Left ventricle myocardium inferior (tissue), 1 donor: ENCODE data around the gene KIRREL3. TPM values are rescaled to one million over a fixed set of nuclear protein-coding genes. Genes with fewer than 3 reads are reported as not detected.

ENCODE experiments used
- DNase-seq: peaks from one replicate; pipeline ENCODE4 v3.0.0-alpha.2; 2020
- H3K27ac ChIP-seq: fragments of 200-600 bp; replicated peaks from 2 replicates; pipeline ENCODE4 v1.8.0; 2021
- H3K27me3 ChIP-seq: fragments of 200-600 bp; 2 replicates; pipeline ENCODE4 v1.8.0; 2021; ENCODE audit warnings: low read depth
- H3K36me3 ChIP-seq: fragments of 200-600 bp; 2 replicates; pipeline ENCODE4 v1.8.0; 2021
- H3K4me1 ChIP-seq: fragments of 200-600 bp; 2 replicates; pipeline ENCODE4 v1.8.0; 2021
- H3K4me3 ChIP-seq: fragments of 200-600 bp; 2 replicates; pipeline ENCODE4 v1.8.0; 2021; ENCODE audit warnings: mild to moderate bottlenecking, moderate library complexity
- H3K9me3 ChIP-seq: fragments of 200-600 bp; replicated peaks from 2 replicates; pipeline ENCODE4 v1.8.0; 2021
- intact Hi-C: fragments of 100-400 bp; cut with micrococcal nuclease; formaldehyde crosslinking; loops from one replicate; pipeline ENCODE4 v1.11.0; 2022
- total RNA-seq: library from RNA; stranded (reverse); fragmentation: NEBNext Ultra II Directional; extraction: Animal tissue kit (Norgen Biotek cat#: 25700); gene quantifications from one replicate; pipeline ENCODE4 v1.2.1, GENCODE V29; 2021
- TF ChIP-seq, protein P1 (sequence below): fragments of 200-600 bp; IDR thresholded peaks from 2 replicates; pipeline ENCODE4 v1.8.0; 2021; ENCODE audit warnings: antibody characterized with exemption, mild to moderate bottlenecking, borderline replicate concordance
- donor health status: DM: no; HTN: yes; CAD: no; lungs with severe emphysema.

KIRREL3 gene
- total RNA-seq, 1 donor from 2014 or later: 0.74 TPM

DNA sequence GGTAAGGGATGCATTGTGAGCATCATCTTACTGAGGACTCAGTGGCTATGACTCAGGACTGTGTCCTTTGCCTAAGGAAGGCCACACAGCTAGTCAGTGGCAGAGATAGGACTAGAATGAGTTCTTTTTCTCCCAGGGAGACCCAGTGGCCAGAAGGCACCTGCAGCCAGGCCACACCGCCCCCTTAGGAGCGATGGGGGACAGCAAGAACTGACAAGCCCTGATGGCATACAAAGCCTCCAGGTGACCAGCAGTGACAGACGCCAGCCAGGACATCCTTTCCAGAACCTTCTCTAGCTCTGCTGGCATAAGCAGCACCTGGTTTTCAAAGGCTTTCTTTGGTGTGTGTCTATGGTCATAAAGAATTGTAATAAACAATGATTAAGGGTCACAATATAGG is 405.0 kb downstream of the KIRREL3 start:
- intact Hi-C loops: no loop called here
- H3K27ac ChIP-seq: no peak overlapping the region
- H3K4me1 ChIP-seq: no peaks in the 10 kb centered on the region
- DNase-seq: no peak
- no peak overlapping the region for H3K4me3 ChIP-seq
- TF ChIP-seq, protein P1, sequence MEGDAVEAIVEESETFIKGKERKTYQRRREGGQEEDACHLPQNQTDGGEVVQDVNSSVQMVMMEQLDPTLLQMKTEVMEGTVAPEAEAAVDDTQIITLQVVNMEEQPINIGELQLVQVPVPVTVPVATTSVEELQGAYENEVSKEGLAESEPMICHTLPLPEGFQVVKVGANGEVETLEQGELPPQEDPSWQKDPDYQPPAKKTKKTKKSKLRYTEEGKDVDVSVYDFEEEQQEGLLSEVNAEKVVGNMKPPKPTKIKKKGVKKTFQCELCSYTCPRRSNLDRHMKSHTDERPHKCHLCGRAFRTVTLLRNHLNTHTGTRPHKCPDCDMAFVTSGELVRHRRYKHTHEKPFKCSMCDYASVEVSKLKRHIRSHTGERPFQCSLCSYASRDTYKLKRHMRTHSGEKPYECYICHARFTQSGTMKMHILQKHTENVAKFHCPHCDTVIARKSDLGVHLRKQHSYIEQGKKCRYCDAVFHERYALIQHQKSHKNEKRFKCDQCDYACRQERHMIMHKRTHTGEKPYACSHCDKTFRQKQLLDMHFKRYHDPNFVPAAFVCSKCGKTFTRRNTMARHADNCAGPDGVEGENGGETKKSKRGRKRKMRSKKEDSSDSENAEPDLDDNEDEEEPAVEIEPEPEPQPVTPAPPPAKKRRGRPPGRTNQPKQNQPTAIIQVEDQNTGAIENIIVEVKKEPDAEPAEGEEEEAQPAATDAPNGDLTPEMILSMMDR: no peak
- no peaks in the 10 kb centered on the region for H3K36me3 ChIP-seq
- H3K9me3 ChIP-seq: peaks cover 6% of the 10 kb centered on the region
- H3K27me3 ChIP-seq: peaks cover 86% of the 10 kb centered on the region

DNA sequence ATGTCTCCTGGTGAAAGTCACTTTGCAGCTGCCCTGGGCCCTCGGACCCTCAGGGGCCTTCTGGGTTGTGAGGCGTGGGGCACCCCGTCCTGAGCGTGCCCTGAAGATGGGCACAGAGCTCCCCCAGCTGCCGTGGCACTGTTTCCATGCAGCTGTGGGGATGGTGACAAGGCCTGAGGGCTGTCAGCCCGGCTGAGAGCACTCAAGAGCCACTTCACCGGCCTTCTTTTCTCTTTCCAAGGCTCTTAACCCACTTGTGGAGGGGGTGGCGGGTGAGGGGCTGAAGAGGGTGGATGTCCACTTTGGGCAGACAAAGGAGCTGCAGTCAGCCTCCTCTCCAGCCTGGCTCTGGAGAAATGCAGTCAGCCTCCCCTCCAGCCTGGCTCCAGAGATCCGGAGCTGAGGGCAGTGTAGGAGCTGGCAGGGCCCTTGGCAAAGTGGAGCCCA is 405.6 kb downstream of the KIRREL3 start:
- Histone ChIP-seq H3K4me1 (no peaks in the 10 kb centered on the region), H3K9me3 (peaks cover 6% of the 10 kb centered on the region), H3K27me3 (peaks cover 86% of the 10 kb centered on the region), H3K4me3 (no peak overlapping the region), H3K36me3 (no peaks in the 10 kb centered on the region), H3K27ac (no peak overlapping the region)
- DNase-seq: no peak
- intact Hi-C loops: no loop called here
- TF ChIP-seq, protein P1: no peak

DNA sequence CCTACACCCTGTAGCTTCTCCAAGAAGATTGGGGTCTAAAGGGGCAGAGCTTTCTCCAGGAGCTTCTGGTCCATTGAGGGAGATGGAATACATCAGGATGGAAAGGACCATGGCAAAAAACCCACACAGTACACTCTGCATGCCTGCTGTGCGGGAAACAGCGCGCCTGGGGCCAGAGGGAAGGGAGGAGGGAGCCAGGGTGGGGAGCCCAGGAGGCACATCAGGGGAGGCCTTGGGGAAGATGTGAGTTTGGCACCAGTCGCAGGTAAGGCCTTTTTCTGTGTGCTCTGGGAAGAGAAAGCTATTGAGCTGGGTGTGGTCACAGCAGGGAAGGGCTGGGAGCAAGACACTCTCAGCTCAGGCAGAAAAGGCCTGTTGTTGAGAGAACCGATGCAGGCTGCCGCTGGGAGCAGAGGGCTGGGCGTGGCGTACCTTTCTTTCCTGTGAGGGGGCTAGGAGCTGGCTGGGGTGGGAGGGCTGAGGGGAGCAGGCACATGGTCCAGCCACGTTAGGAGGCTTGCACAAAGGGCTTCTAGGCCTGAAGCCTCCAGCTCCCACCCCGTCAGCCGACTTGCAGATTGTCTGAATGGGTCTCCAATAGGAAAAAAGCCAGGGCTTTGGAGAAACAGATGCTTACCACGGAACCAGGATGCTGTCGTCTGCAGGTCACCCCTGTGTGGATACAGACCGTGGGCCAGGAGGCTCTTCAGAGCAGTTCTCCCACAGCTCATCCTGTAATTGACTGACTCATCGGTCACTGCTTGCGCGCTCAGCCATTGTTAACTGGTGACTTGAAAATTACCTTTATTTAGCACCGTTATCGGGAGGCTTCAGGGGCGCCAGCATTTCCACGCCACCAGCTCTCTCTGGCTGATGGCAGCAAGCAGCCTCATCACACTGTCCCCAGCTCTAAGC is 407.8 kb downstream of the KIRREL3 start:
- no peaks in the 10 kb centered on the region for H3K36me3 ChIP-seq
- intact Hi-C loops: no loop called here
- H3K4me1 ChIP-seq: no peaks in the 10 kb centered on the region
- DNase-seq: no peak
- H3K27me3 ChIP-seq: peaks cover 85% of the 10 kb centered on the region
- TF ChIP-seq, protein P1: no peak
- no peaks in the 10 kb centered on the region for H3K9me3 ChIP-seq
- no peak overlapping the region for H3K4me3 ChIP-seq
- H3K27ac ChIP-seq: no peak overlapping the region

DNA sequence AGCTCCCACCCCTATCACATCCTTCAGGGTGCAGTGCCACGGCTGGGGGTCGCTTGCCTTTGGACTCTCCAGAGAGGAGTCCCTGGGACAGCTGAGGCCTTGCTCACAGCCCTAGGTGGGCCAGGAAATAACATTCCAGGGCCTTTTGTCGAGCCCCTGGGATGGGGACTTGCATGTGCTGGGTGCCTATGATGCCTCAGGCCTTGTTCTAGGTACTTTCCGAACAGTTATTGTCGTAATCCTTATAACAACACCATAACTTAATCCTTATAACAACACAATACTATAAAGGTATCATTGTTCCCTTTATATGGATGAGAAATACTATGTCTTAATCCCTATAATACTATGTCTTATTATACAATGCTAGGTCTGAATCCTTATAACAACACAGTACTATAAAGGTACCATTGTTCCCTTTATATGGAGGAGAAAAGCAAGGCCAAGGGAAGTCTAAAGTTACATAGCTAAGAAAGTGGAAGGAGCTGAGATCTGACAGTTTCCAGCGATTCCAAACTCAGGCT is 408.5 kb downstream of the KIRREL3 start:
- TF ChIP-seq, protein P1: no peak
- no peaks in the 10 kb centered on the region for H3K4me1 ChIP-seq
- intact Hi-C loops: no loop called here

DNA sequence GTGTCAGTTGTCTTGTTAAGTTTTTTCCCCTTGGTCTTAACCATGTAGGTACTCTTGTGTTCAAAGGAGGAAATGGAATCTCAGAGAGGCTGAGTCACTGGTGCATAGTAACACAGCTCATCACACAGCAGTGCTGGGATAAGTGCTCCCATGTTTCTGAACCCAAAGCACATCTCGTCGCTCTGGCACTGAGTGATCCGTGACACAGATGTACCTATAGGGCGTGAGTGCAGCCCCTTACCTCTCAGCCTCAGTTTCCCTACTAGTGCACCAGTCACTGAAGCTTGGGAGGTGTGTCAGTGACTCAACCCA is 411.1 kb downstream of the KIRREL3 start:
- Histone ChIP-seq H3K27ac (no peak overlapping the region), H3K4me1 (peaks cover 15% of the 10 kb centered on the region), H3K27me3 (peaks cover 86% of the 10 kb centered on the region), H3K36me3 (no peaks in the 10 kb centered on the region), H3K4me3 (no peak overlapping the region), H3K9me3 (no peaks in the 10 kb centered on the region)
- DNase-seq: no peak
- intact Hi-C loops: no loop called here
- TF ChIP-seq, protein P1: no peak

More for the DNA sequence above, 408.5 kb downstream of the KIRREL3 start:
- no peak overlapping the region for H3K27ac ChIP-seq
- H3K9me3 ChIP-seq: no peaks in the 10 kb centered on the region
- no peak for DNase-seq
- H3K36me3 ChIP-seq: no peaks in the 10 kb centered on the region
- peaks cover 85% of the 10 kb centered on the region for H3K27me3 ChIP-seq
- no peak overlapping the region for H3K4me3 ChIP-seq
